H1 (cell line): ENCODE data around the gene KRT83. TPM values are rescaled to one million over a fixed set of nuclear protein-coding genes. Genes with fewer than 3 reads are reported as not detected.

Experiments
- ASH2L ChIP-seq: fragments of 200-600, 300-600 bp; sonication (generic); IDR thresholded peaks from one replicate; pipeline ENCODE4 v1.7.1; 2017; ENCODE audit warnings: low read length
- JUN ChIP-seq: IDR thresholded peaks from 2 replicates; pipeline ENCODE4 v1.6.1; 2011; ENCODE audit warnings: low read depth, mild to moderate bottlenecking, improper control_type of control experiment, low read length
- MAFK ChIP-seq: IDR thresholded peaks from 2 replicates; pipeline ENCODE4 v1.6.1; 2012; ENCODE audit warnings: low read depth, mild to moderate bottlenecking, improper control_type of control experiment, low read length
- PHF8 ChIP-seq: fragments of 200-600 bp; sonication (generic); conservative IDR thresholded peaks from 2 replicates; pipeline ENCODE4 v1.7.1; 2012; ENCODE audit warnings: low read depth, mild to moderate bottlenecking, inconsistent platforms, low read length, moderate library complexity
- SRF ChIP-seq: IDR thresholded peaks from 2 replicates; pipeline ENCODE4 v1.6.1; 2011; ENCODE audit warnings: mild to moderate bottlenecking, low read depth, low read length, moderate library complexity
- polyA plus RNA-seq, 7 experiments: library from polyadenylated mRNA; depleted of rRNA in 3 of 7; stranded (reverse) in 5 of 7; unstranded in 2 of 7; fragments of >200 nt in 5 of 7; fragments of 200-250 nt in 2 of 7; gene quantifications; 1 replicate in 5 of 7; 2 replicates in 1 of 7; 4 replicates in 1 of 7; pipeline versions ENCODE4 v1.2.1 to v1.2.3, GENCODE V29; 2011 to 2013; ENCODE audit warnings: missing spikeins in 2 of 7, mixed read lengths in 2 of 7
- total RNA-seq: library from RNA; stranded (reverse); fragmentation: NEBNext Ultra II Directional; extraction: Animal tissue kit (Norgen Biotek cat#: 25700); gene quantifications from 2 replicates; pipeline ENCODE4 v1.2.1, GENCODE V29; 2021
- TF ChIP-seq, protein P1 (sequence below): fragments of 300-600 bp; sonication (generic); IDR thresholded peaks from 2 replicates; pipeline ENCODE4 v1.7.1; 2012; ENCODE audit warnings: low read length, moderate library complexity, mild to moderate bottlenecking, inconsistent platforms; ENCODE audit not compliant: insufficient replicate concordance
- TF ChIP-seq, protein P2 (sequence below): IDR thresholded peaks from 2 replicates; pipeline ENCODE4 v1.6.1; 2012; ENCODE audit warnings: inconsistent platforms
- TF ChIP-seq, protein P3 (sequence below): IDR thresholded peaks from 2 replicates; pipeline ENCODE4 v1.6.1; 2011; ENCODE audit warnings: low read depth, mild to moderate bottlenecking, low read length; ENCODE audit not compliant: insufficient read depth

KRT83 gene
- total and polyA plus RNA-seq, 2 of the 8 experiments (the other 6 are each of a cell fraction or from before 2014, with no cell fraction given): not detected

DNA sequence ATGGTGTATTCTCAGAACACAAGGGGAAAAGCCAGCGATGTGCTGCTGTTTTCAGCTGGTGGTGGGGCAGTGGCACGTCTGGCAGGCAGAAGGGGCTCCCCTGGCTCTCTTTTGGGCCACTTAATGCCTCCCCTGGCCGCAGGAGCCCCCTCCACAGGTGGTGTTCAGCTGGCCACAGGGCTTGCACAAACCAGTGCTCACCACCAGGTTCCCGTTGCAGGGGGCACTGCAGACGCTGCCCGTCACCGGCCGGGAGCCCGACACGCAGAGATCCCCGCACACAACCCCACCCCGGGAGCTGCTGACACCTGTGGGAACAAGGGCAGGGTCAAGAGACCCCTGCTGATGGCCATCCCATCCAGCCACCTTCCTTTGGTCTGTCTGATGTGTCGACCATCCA is 6.7 kb downstream of the KRT83 start (continued):
- TF ChIP-seq, protein P1, sequence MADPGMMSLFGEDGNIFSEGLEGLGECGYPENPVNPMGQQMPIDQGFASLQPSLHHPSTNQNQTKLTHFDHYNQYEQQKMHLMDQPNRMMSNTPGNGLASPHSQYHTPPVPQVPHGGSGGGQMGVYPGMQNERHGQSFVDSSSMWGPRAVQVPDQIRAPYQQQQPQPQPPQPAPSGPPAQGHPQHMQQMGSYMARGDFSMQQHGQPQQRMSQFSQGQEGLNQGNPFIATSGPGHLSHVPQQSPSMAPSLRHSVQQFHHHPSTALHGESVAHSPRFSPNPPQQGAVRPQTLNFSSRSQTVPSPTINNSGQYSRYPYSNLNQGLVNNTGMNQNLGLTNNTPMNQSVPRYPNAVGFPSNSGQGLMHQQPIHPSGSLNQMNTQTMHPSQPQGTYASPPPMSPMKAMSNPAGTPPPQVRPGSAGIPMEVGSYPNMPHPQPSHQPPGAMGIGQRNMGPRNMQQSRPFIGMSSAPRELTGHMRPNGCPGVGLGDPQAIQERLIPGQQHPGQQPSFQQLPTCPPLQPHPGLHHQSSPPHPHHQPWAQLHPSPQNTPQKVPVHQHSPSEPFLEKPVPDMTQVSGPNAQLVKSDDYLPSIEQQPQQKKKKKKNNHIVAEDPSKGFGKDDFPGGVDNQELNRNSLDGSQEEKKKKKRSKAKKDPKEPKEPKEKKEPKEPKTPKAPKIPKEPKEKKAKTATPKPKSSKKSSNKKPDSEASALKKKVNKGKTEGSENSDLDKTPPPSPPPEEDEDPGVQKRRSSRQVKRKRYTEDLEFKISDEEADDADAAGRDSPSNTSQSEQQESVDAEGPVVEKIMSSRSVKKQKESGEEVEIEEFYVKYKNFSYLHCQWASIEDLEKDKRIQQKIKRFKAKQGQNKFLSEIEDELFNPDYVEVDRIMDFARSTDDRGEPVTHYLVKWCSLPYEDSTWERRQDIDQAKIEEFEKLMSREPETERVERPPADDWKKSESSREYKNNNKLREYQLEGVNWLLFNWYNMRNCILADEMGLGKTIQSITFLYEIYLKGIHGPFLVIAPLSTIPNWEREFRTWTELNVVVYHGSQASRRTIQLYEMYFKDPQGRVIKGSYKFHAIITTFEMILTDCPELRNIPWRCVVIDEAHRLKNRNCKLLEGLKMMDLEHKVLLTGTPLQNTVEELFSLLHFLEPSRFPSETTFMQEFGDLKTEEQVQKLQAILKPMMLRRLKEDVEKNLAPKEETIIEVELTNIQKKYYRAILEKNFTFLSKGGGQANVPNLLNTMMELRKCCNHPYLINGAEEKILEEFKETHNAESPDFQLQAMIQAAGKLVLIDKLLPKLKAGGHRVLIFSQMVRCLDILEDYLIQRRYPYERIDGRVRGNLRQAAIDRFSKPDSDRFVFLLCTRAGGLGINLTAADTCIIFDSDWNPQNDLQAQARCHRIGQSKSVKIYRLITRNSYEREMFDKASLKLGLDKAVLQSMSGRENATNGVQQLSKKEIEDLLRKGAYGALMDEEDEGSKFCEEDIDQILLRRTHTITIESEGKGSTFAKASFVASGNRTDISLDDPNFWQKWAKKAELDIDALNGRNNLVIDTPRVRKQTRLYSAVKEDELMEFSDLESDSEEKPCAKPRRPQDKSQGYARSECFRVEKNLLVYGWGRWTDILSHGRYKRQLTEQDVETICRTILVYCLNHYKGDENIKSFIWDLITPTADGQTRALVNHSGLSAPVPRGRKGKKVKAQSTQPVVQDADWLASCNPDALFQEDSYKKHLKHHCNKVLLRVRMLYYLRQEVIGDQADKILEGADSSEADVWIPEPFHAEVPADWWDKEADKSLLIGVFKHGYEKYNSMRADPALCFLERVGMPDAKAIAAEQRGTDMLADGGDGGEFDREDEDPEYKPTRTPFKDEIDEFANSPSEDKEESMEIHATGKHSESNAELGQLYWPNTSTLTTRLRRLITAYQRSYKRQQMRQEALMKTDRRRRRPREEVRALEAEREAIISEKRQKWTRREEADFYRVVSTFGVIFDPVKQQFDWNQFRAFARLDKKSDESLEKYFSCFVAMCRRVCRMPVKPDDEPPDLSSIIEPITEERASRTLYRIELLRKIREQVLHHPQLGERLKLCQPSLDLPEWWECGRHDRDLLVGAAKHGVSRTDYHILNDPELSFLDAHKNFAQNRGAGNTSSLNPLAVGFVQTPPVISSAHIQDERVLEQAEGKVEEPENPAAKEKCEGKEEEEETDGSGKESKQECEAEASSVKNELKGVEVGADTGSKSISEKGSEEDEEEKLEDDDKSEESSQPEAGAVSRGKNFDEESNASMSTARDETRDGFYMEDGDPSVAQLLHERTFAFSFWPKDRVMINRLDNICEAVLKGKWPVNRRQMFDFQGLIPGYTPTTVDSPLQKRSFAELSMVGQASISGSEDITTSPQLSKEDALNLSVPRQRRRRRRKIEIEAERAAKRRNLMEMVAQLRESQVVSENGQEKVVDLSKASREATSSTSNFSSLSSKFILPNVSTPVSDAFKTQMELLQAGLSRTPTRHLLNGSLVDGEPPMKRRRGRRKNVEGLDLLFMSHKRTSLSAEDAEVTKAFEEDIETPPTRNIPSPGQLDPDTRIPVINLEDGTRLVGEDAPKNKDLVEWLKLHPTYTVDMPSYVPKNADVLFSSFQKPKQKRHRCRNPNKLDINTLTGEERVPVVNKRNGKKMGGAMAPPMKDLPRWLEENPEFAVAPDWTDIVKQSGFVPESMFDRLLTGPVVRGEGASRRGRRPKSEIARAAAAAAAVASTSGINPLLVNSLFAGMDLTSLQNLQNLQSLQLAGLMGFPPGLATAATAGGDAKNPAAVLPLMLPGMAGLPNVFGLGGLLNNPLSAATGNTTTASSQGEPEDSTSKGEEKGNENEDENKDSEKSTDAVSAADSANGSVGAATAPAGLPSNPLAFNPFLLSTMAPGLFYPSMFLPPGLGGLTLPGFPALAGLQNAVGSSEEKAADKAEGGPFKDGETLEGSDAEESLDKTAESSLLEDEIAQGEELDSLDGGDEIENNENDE: no peak
- no peak for TF ChIP-seq SRF
- no peak for TF ChIP-seq ASH2L
- TF ChIP-seq PHF8: no peak
- TF ChIP-seq JUN: no peak
- no peak for TF ChIP-seq MAFK
- TF ChIP-seq, protein P2, sequence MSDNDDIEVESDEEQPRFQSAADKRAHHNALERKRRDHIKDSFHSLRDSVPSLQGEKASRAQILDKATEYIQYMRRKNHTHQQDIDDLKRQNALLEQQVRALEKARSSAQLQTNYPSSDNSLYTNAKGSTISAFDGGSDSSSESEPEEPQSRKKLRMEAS: no peak
- TF ChIP-seq, protein P3, sequence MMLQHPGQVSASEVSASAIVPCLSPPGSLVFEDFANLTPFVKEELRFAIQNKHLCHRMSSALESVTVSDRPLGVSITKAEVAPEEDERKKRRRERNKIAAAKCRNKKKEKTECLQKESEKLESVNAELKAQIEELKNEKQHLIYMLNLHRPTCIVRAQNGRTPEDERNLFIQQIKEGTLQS: no peak
